ENCODE measurements around the gene RPS5.

GRCh38 chr19:58416604-58417003, 29.5 kb downstream of the RPS5 start:
- TF ChIP-seq REST (IDR thresholded peaks at IDR 0.05; ENCODE audit: insufficient read depth in 1 of 2, low read depth in 2 of 2, low read length in 1 of 2), result no peak
- no peak for TF ChIP-seq CTCF (IDR thresholded peaks at IDR 0.05)
- no peak for TF ChIP-seq POLR2AphosphoS5 (IDR thresholded peaks at IDR 0.05; ENCODE audit: low read depth, low read length)
